HG02981 (cell line): ENCODE results near the gene EDIL3.

Source experiments
- ATAC-seq: cut with Tn5 transposase; IDR thresholded peaks from one replicate; pipeline ENCODE4 v1.9.1; 2021; ENCODE audit warnings: mild to moderate bottlenecking, moderate library complexity; ENCODE audit not compliant: unreplicated experiment

The EDIL3 gene

DNA sequence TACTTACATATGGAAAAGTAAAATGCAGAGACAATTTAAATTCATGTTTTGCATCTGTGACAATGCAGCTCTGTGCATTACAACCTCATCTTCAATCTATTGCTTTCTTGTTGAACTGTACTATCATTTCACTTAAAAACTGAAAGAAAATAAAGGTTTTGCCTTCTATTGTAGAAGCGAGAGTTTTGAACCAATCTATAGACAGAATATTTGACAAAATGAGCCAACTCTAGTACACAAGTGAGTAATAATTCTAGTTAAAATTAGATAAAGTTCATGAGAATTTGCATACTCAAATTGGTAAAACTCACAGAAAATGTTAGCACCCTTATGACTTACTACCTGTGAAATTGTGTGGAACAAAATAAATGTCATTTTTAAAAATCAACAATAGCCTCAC, 123.7 kb downstream of the EDIL3 start:
- no peak for ATAC-seq

GRCh38 chr5:84260140-84260539, 124.5 kb downstream of the EDIL3 start:
- peak; percentile 44 for ATAC-seq

GRCh38 chr5:84259283-84260045, 125.2 kb downstream of the EDIL3 start:
- peak; percentile 9 for ATAC-seq

- ATAC-seq: no peak
Measured at GRCh38 chr5:84257061-84257460, 127.6 kb downstream of the EDIL3 start.

DNA sequence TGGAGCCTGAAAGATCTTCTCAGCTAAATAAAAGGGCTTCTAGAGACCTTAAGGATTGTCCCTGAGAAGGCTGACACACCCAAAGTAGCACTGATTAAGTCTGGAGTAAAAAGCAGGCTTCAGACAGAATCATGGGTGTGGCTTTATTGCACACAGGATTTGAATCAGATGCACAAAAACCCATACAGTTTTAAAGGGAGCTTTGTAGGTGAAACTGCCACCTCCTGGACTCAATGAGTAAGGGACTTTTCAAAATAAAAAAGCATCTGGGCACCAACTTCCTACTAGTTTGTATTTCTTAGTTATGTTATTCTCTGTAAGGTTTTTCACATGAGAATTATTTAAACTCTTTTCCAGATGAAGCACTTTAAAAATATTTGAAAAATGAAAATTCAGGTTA, 129.4 kb downstream of the EDIL3 start:
- ATAC-seq: no peak

DNA sequence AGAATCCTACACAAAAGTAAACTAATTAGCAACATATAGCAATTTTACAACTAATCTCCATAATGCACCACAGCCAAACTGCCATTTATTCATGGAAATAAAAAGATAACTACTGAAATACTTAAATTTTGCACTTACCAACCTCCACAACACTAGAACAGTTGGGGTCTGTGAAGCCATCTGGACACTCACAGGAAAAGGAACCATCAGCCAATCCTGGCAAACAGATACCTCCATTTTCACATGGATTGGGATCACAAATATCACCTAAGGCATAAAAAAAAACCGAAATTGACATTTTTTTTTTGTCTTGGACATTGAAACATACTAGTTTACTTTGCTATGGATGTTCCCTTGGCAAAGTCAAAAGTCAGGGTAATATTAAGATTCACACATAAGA, 130.7 kb downstream of the EDIL3 start:
- no peak for ATAC-seq

DNA sequence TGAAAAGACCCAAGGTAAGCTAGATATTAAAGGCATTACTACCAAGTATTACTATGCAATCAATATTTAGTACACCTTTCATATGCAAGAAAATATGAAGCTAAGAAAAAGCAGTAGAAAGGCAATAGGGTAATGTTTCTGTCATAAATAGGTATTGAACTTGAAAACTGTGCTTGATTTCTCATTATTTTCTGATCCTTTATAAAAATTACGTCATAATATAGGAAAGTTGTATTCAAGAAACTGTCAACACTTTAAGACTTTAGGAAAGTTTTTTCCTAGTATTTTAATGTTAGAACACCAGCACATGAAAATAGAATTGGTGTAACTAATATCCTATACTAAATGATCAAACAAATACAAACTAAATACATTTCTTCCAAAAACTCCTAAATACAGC, 133.2 kb downstream of the EDIL3 start:
- ATAC-seq: no peak

DNA sequence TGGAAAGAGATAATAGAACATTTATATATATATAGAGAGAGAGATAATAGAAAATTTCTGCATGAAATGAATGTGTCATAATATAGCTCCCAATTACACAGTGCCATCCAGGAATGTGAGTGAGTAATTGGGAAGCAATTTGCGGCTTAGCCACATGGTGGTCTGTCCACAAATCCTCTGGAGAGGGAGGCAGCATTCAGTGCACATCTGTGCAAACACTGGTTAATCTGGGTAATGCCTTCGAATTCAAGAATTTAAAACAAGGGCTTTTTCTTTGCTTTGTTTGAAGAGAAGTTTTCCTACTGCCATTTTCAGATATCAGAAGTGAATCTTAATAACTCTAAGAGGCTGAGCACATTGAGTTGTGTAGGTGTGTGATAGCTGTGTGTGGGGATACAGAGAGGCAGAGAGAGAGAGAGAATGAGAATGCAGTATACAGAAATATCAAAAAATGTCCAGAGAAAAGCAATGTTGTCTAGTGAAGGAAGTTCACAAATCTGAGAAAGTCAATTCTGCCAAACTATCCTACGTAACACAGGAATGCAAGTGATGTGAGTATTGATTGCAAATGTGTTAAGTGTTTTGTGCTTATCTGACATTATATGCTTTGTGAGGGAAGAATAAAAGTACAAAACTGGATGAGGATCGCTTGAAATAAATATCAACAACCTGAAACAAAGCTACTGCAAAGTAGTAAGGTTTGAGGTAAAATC, 134.6 kb downstream of the EDIL3 start:
- ATAC-seq: no peak

DNA sequence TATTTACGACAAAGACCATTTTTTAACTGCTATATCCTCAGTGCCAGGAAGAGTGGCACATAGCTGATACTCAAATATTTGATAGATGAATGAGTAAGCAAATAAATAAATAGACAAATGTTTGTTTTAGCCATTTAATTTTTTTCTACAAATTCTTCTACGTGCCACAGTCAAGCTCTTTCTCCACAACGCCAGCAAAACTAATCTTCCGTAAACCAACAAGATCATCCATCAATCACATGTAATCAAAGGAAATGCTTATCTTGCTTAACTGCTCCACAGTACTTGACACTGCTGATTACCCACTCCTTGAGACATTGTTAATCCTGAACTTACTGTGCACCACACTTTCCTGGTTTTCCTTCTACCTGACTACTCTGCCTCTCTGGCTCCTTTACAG, 136.7 kb downstream of the EDIL3 start:
- no peak for ATAC-seq

GRCh38 chr5:84242286-84242685, 142.4 kb downstream of the EDIL3 start:
- no peak for ATAC-seq

DNA sequence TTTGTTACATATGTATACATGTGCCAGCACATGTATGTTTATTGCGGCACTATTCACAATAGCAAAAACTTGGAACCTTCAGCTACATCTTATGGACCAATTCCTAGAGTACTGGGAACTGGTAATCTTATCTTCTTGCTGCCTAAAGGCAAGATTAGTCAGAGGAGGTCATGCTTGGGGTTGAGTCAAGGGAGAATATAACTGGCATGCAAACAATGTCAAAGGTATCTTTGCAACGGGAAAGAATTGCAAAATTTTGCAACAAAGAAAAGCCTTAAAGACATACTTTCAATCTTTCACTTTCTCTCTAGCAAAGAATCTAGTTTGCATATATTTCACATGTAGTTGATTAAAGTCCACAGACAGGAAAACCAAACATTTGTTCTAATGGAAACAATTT, 145.2 kb downstream of the EDIL3 start:
- no peak for ATAC-seq

DNA sequence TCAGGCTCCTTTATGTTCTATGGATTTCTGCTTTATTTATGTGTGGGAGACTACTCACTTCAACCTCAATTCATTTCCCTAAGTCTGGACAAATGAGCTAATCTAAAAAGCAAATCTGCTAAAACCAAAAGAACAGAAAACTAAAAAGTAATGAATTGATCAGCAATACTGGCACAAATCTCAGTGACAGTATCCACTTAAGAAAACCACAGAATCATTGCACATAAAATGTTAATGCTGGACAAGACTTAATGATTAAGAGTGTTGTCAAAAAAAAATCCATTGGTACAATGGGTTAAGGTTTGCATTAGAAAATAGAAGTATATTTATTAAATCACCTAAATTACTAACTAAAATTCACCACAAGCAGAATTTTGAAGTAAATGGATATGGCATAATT, 147.6 kb downstream of the EDIL3 start:
- ATAC-seq: no peak

DNA sequence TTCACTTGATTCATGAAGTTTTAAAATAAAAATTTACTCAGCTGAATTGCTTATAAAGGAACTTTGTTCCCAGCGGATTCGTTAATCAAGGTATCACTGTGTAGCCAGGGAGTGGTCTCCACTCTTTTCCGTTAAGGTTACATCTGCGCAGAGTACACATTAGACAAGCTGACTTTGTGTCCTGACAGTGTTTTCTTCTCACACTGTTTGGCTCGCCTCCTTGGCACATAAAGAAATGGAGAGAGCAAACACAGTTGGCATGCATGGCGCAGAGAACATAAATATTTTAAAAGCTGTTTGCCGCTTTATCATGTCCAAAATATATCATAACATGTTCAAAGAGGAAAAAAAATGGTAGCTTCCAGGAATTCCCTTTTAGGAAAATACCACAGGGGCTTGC, 153.2 kb downstream of the EDIL3 start:
- no peak for ATAC-seq

GRCh38 chr5:84229045-84229444, 155.6 kb downstream of the EDIL3 start:
- ATAC-seq: no peak

DNA sequence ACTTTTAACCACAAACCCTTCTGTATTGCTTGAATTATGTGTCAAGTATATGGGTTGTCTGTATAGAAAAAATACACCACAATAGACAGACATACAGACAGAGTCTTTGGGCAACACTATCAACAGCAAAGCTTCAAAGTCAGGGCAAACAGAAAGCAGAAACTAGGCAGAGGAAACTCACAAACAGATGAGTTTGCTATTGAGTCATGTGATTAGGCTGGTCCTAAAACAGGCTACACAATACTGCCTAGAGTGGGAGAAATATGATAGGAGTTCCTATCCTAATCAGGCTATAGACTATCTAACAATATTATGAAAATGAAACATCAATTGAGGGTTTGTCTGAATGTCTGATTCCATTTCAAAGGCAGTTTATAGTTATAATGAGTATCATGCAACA, 156.4 kb downstream of the EDIL3 start:
- no peak for ATAC-seq

- no peak for ATAC-seq
Measured at GRCh38 chr5:84227236-84227635, 157.4 kb downstream of the EDIL3 start.

DNA sequence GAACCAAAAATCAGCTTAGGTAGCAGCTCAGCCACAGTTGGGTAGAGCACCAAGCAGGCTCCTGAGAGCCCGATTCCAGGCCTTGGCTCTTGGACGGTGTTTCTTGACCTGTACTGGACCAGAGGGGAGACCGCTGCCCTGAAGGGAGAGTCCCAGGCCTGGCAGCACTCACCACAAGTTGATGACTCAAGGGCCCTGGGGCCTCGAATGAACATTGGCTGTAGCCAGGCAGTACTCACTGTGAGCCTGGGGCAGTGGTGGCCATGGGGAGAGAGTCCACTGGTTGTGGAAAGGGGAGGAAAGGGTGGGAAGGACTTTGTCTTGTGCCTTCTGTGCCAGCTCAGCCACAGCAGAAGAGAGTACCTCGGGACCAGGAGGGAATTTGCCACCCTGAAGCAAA, 166.1 kb downstream of the EDIL3 start:
- no peak for ATAC-seq

DNA sequence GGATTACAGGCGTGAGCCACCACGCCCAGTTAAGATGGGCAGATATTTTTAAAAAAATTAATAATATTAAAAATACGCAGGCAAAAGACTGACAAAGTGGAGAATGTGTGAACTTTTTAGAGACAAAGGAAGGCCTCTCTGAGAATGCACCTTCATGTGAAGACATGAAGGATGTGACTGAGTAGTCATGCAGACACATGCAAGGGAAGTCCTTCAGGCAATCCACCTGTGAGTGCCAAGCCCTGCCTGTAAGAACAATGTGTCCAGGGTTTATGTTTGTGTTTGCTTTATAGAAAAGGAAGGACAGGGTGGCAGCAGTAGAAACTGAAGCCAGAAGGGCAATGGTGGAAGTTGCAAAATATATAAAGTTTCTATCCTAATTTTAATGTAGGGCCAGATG, 169.2 kb downstream of the EDIL3 start:
- no peak for ATAC-seq

GRCh38 chr5:84213861-84214260, 170.8 kb downstream of the EDIL3 start:
- ATAC-seq: no peak

- no peak for ATAC-seq
Measured at GRCh38 chr5:84213212-84213611, 171.5 kb downstream of the EDIL3 start.

DNA sequence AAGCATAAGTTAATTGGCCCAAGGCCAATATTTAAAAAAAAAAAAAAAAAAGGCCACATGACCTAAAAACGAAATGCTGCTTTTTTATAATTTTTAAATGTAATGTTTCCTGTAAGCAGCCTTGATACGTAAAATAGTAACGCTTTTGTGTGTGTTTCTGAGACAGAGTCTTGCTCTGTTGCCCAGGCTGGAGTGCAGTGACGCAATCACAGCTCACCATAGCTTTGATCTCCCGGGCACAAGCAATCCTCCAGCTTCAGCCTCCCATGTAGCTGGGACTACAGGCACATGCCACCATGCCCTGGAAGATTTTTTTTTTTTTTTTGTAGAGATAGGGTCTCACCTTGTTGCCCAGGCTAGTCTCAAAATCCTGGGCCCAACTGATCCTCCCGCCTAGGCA, 179.9 kb downstream of the EDIL3 start:
- no peak for ATAC-seq

DNA sequence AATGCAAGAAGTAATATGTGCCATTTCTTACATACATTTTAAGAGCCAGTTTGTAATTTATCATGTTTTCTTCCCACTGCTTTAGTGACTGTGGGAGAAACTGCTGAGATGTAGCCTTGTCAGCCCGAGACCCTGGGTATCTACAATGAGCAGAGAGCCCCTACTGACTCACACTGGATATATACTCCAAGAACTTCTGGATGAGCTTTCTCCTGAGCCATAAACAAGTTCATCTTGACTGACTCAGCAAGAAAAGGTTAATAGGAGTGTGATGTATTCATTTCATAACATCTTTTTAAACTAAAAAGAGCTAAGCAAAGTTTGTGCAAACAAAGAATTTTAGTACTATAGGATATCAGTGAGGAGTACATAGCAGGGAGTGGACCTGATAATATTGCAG, 182.5 kb downstream of the EDIL3 start:
- no peak for ATAC-seq

- ATAC-seq: no peak
Measured at GRCh38 chr5:84197538-84197937, 187.1 kb downstream of the EDIL3 start.
